ENCODE measurements around the gene MED12L.

The MED12L gene

DNA sequence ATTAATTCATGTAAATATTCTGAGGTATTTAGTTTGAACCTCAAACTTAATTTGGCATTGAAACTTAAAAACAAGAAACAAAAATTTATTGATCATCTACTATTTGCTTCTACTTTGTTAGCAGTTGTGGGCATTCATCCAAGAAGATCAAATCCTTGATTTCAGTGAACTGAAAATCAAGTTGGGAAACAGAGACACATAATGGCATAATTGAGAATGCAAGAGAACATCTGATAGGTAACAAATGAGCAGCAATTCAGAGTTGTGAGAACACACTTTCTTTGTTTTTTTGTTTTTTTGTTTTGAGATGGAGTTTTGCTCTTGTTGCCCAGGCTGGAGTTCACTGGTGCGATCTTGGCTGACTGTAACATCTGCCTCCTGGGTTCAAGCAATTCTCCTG is 33.9 kb upstream of the MED12L start:
- H3K4me1 ChIP-seq (ENCODE audit: control insufficient read depth, insufficient read depth, low read length) = no peaks in the 10 kb centered on the region
- no peak overlapping the region for H3K4me3 ChIP-seq (ENCODE audit: low read depth, low read length)
- ChIA-PET CTCF (interaction anchor here (0.6 kb wide), 1 partner anchor 58 kb away, joined by 4 read pairs; no protein-coding TSS in a partner anchor), POLR2A (no interaction called here)
- no peaks in the 10 kb centered on the region for H3K36me3 ChIP-seq (ENCODE audit: control insufficient read depth in 2 of 2, insufficient read depth in 1 of 2, low read length in 2 of 2)
- H3K27ac ChIP-seq (ENCODE audit: extremely low read depth, low read depth, low read length) = no peak overlapping the region
- TF ChIP-seq ZNF660 (tag by site-specific recombination; IDR thresholded peaks at IDR 0.05) (no peak), ZNF157 (tag by site-specific recombination; IDR thresholded peaks at IDR 0.05) (no peak), OVOL3 (tag by site-specific recombination; IDR thresholded peaks at IDR 0.05) (no peak), ZNF202 (tag by site-specific recombination; IDR thresholded peaks at IDR 0.05; ENCODE audit: borderline replicate concordance) (no peak), ZNF473 (tag by site-specific recombination; IDR thresholded peaks at IDR 0.05) (no peak), BCL11A (tag by site-specific recombination; IDR thresholded peaks at IDR 0.05; ENCODE audit: low read depth) (no peak)
- no peaks in the 10 kb centered on the region for H3K9me3 ChIP-seq (ENCODE audit: control insufficient read depth, insufficient read depth, low read depth, low read length)

- H3K9me3 ChIP-seq (ENCODE audit: control insufficient read depth, insufficient read depth, low read depth, low read length) = no peaks in the 10 kb centered on the region
- H3K4me3 ChIP-seq (ENCODE audit: low read depth, low read length) = no peak overlapping the region
- ChIA-PET POLR2A (no interaction called here), CTCF (no interaction called here)
- no peaks in the 10 kb centered on the region for H3K36me3 ChIP-seq (ENCODE audit: control insufficient read depth in 2 of 2, insufficient read depth in 1 of 2, low read length in 2 of 2)
- no peak for TF ChIP-seq SP7 (tag by site-specific recombination; IDR thresholded peaks at IDR 0.05)
- TF ChIP-seq, protein P1, sequence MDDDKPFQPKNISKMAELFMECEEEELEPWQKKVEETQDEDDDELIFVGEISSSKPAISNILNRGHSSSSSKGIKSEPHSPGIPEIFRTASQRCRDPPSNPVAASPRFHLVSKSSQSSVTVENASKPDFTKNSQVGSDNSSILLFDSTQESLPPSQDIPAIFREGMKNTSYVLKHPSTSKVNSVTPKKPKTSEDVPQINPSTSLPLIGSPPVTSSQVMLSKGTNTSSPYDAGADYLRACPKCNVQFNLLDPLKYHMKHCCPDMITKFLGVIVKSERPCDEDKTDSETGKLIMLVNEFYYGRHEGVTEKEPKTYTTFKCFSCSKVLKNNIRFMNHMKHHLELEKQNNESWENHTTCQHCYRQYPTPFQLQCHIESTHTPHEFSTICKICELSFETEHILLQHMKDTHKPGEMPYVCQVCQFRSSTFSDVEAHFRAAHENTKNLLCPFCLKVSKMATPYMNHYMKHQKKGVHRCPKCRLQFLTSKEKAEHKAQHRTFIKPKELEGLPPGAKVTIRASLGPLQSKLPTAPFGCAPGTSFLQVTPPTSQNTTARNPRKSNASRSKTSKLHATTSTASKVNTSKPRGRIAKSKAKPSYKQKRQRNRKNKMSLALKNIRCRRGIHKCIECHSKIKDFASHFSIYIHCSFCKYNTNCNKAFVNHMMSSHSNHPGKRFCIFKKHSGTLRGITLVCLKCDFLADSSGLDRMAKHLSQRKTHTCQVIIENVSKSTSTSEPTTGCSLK (tag by site-specific recombination; IDR thresholded peaks at IDR 0.05) = no peak
- TF ChIP-seq ZNF239 (tag by site-specific recombination; IDR thresholded peaks at IDR 0.05) = no peak
- H3K27ac ChIP-seq (ENCODE audit: extremely low read depth, low read depth, low read length) = no peak overlapping the region
- H3K4me1 ChIP-seq (ENCODE audit: control insufficient read depth, insufficient read depth, low read length) = no peaks in the 10 kb centered on the region
Measured at GRCh38 chr3:151052346-151052745, 33.1 kb upstream of the MED12L start.

DNA sequence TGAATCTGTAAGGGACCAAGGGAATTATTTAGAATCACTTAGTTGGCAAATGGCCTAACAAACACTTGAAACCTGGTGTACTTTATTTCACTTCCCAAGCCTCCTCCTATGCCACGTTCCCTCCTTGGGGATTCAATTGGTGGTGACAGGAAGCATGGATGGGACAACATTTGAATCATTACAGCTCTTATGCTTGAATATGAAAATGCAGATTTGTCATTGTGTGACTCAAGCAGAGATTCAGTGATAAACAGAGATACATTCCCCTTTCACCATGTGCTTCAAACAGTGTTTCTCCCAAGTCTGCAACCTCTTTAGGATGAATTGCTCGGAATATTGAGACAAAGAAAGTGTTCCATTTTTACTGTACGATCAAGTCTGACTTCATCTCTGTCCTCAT is 32.7 kb upstream of the MED12L start:
- Histone ChIP-seq H3K4me1 (ENCODE audit: control insufficient read depth, insufficient read depth, low read length) (no peaks in the 10 kb centered on the region), H3K36me3 (ENCODE audit: control insufficient read depth in 2 of 2, insufficient read depth in 1 of 2, low read length in 2 of 2) (no peaks in the 10 kb centered on the region), H3K27ac (ENCODE audit: extremely low read depth, low read depth, low read length) (no peak overlapping the region), H3K9me3 (ENCODE audit: control insufficient read depth, insufficient read depth, low read depth, low read length) (no peaks in the 10 kb centered on the region), H3K4me3 (ENCODE audit: low read depth, low read length) (no peak overlapping the region)
- POLR2A ChIA-PET = no interaction called here
- CTCF ChIA-PET = no interaction called here
- TF ChIP-seq ZNF585B (tag by site-specific recombination; IDR thresholded peaks at IDR 0.05) (no peak), SALL2 (tag by site-specific recombination; IDR thresholded peaks at IDR 0.05; ENCODE audit: borderline replicate concordance) (no peak), ZBTB6 (tag by site-specific recombination; IDR thresholded peaks at IDR 0.05) (no peak), ZNF394 (tag by site-specific recombination; IDR thresholded peaks at IDR 0.05; ENCODE audit: borderline replicate concordance) (no peak), ZNF791 (tag by site-specific recombination; IDR thresholded peaks at IDR 0.05) (no peak), ZNF549 (tag by site-specific recombination; IDR thresholded peaks at IDR 0.05) (no peak), SP2 (tag by site-specific recombination; IDR thresholded peaks at IDR 0.05) (no peak), KLF1 (tag by site-specific recombination; IDR thresholded peaks at IDR 0.05) (no peak), ZNF335 (tag by site-specific recombination; conservative IDR thresholded peaks at IDR 0.05) (no peak), ZNF10 (tag by site-specific recombination; IDR thresholded peaks at IDR 0.05) (no peak), BCL6B (tag by site-specific recombination; IDR thresholded peaks at IDR 0.05) (no peak), SETDB1 (IDR thresholded peaks at IDR 0.05; ENCODE audit: insufficient read length, low read length) (no peak), ZNF157 (tag by site-specific recombination; IDR thresholded peaks at IDR 0.05) (no peak), BCL11B (tag by site-specific recombination; IDR thresholded peaks at IDR 0.05; ENCODE audit: low read depth) (no peak), ZNF184 (tag by site-specific recombination; IDR thresholded peaks at IDR 0.05) (no peak), YY2 (tag by site-specific recombination; IDR thresholded peaks at IDR 0.05) (no peak)
- TF ChIP-seq, protein P2, sequence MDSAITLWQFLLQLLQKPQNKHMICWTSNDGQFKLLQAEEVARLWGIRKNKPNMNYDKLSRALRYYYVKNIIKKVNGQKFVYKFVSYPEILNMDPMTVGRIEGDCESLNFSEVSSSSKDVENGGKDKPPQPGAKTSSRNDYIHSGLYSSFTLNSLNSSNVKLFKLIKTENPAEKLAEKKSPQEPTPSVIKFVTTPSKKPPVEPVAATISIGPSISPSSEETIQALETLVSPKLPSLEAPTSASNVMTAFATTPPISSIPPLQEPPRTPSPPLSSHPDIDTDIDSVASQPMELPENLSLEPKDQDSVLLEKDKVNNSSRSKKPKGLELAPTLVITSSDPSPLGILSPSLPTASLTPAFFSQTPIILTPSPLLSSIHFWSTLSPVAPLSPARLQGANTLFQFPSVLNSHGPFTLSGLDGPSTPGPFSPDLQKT (IDR thresholded peaks at IDR 0.05; ENCODE audit: borderline replicate concordance, low read depth, low read length) = no peak
- TF ChIP-seq, protein P3, sequence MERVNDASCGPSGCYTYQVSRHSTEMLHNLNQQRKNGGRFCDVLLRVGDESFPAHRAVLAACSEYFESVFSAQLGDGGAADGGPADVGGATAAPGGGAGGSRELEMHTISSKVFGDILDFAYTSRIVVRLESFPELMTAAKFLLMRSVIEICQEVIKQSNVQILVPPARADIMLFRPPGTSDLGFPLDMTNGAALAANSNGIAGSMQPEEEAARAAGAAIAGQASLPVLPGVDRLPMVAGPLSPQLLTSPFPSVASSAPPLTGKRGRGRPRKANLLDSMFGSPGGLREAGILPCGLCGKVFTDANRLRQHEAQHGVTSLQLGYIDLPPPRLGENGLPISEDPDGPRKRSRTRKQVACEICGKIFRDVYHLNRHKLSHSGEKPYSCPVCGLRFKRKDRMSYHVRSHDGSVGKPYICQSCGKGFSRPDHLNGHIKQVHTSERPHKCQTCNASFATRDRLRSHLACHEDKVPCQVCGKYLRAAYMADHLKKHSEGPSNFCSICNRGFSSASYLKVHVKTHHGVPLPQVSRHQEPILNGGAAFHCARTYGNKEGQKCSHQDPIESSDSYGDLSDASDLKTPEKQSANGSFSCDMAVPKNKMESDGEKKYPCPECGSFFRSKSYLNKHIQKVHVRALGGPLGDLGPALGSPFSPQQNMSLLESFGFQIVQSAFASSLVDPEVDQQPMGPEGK (tag by site-specific recombination; IDR thresholded peaks at IDR 0.05) = no peak

Data from HEK293 (cell line).